T-helper 17 cell (primary cell): ENCODE data around the gene DFFB. TPM values are rescaled to one million over a fixed set of nuclear protein-coding genes. Genes with fewer than 3 reads are reported as not detected.

Experiments
- ATAC-seq: fragments of 150-1000 bp; cut with Tn5 transposase; 2 replicates; pipeline ENCODE4 v1.10.0; 2021; ENCODE audit warnings: mild to moderate bottlenecking, moderate library complexity
- DNase-seq, 3 donors: peaks; one replicate each; pipeline versions ENCODE4 v3.0.0 to v3.0.0-alpha.2; 2020 to 2021
- H3K9me3 ChIP-seq: one replicate; pipeline ENCODE4 v1.7.0; 2013; ENCODE audit warnings: low read length, mild to moderate bottlenecking; ENCODE audit not compliant: control insufficient read depth, poor library complexity, severe bottlenecking
- H3K27ac Mint-ChIP-seq: one replicate; pipeline ENCODE4 v1.8.0; 2022; ENCODE audit warnings: mild to moderate bottlenecking, moderate library complexity, mixed read lengths
- H3K27me3 Mint-ChIP-seq: one replicate; pipeline ENCODE4 v1.8.0; 2022; ENCODE audit warnings: mixed read lengths
- H3K36me3 Mint-ChIP-seq: one replicate; pipeline ENCODE4 v1.8.0; 2022; ENCODE audit warnings: low read depth, mixed read lengths
- H3K4me1 Mint-ChIP-seq: one replicate; pipeline ENCODE4 v1.8.0; 2022; ENCODE audit warnings: mild to moderate bottlenecking, mixed read lengths
- H3K4me3 Mint-ChIP-seq: one replicate; pipeline ENCODE4 v1.8.0; 2022; ENCODE audit warnings: mild to moderate bottlenecking, moderate library complexity, mixed read lengths
- total RNA-seq, 4 donors: library from RNA in 2 of 4; stranded (reverse) in 2 of 4; gene quantifications; one replicate each; pipeline ENCODE4 v1.2.3 and lab custom pipeline; 2022 to 2026

Gene DFFB
- total RNA-seq, 2 donors from 2014 or later: 14.9 to 15.3 TPM

- H3K36me3 Mint-ChIP-seq: peaks cover 23% of the 10 kb centered on the region
Observed at GRCh38 chr1:3820316-3820715, 37.0 kb upstream of the DFFB start.

GRCh38 chr1:3821004-3821403, 36.3 kb upstream of the DFFB start:
- Mint-ChIP-seq H3K27me3 (no peaks in the 10 kb centered on the region), H3K4me1 (peaks cover 11% of the 10 kb centered on the region), H3K4me3 (no peak overlapping the region), H3K27ac (no peak overlapping the region), H3K36me3 (peaks cover 23% of the 10 kb centered on the region)
- ATAC-seq (no peak), DNase-seq (no peak)
- no peaks in the 10 kb centered on the region for H3K9me3 ChIP-seq

More at GRCh38 chr1:3820316-3820715, 37.0 kb upstream of the DFFB start:
- H3K27ac Mint-ChIP-seq: peak overlapping the region; percentile 69
- no peak overlapping the region for H3K4me3 Mint-ChIP-seq
- no peaks in the 10 kb centered on the region for H3K9me3 ChIP-seq
- H3K27me3 Mint-ChIP-seq: no peaks in the 10 kb centered on the region
- ATAC-seq (no peak), DNase-seq (no peak)
- H3K4me1 Mint-ChIP-seq: peaks cover 11% of the 10 kb centered on the region

GRCh38 chr1:3821447-3821846, 35.8 kb upstream of the DFFB start:
- no peak for ATAC-seq
- peaks cover 11% of the 10 kb centered on the region for H3K4me1 Mint-ChIP-seq
- no peak overlapping the region for H3K27ac Mint-ChIP-seq
- no peak for DNase-seq
- H3K4me3 Mint-ChIP-seq: no peak overlapping the region
- H3K9me3 ChIP-seq: no peaks in the 10 kb centered on the region
- H3K27me3 Mint-ChIP-seq: no peaks in the 10 kb centered on the region
- peaks cover 23% of the 10 kb centered on the region for H3K36me3 Mint-ChIP-seq

GRCh38 chr1:3821908-3822307, 35.4 kb upstream of the DFFB start:
- peaks cover 11% of the 10 kb centered on the region for H3K4me1 Mint-ChIP-seq
- no peak for ATAC-seq
- H3K4me3 Mint-ChIP-seq: no peak overlapping the region
- H3K27me3 Mint-ChIP-seq: no peaks in the 10 kb centered on the region
- no peak for DNase-seq
- H3K36me3 Mint-ChIP-seq: peaks cover 23% of the 10 kb centered on the region
- H3K27ac Mint-ChIP-seq: no peak overlapping the region
- H3K9me3 ChIP-seq: no peaks in the 10 kb centered on the region

GRCh38 chr1:3822421-3822820, 34.9 kb upstream of the DFFB start:
- Mint-ChIP-seq H3K4me1 (peaks cover 11% of the 10 kb centered on the region), H3K27me3 (no peaks in the 10 kb centered on the region), H3K4me3 (no peak overlapping the region), H3K36me3 (peaks cover 23% of the 10 kb centered on the region), H3K27ac (no peak overlapping the region)
- H3K9me3 ChIP-seq: no peaks in the 10 kb centered on the region
- ATAC-seq (no peak), DNase-seq (no peak)

GRCh38 chr1:3824650-3825049, 32.6 kb upstream of the DFFB start:
- Mint-ChIP-seq H3K27ac (no peak overlapping the region), H3K4me1 (peaks cover 4% of the 10 kb centered on the region), H3K36me3 (peaks cover 21% of the 10 kb centered on the region), H3K4me3 (no peak overlapping the region), H3K27me3 (no peaks in the 10 kb centered on the region)
- ATAC-seq (no peak), DNase-seq (no peak)
- no peaks in the 10 kb centered on the region for H3K9me3 ChIP-seq

GRCh38 chr1:3825356-3825755, 31.9 kb upstream of the DFFB start:
- DNase-seq: no peak
- H3K9me3 ChIP-seq: no peaks in the 10 kb centered on the region
- no peak overlapping the region for H3K27ac Mint-ChIP-seq
- no peaks in the 10 kb centered on the region for H3K27me3 Mint-ChIP-seq
- H3K36me3 Mint-ChIP-seq: peaks cover 15% of the 10 kb centered on the region
- no peaks in the 10 kb centered on the region for H3K4me1 Mint-ChIP-seq
- no peak overlapping the region for H3K4me3 Mint-ChIP-seq
- no peak for ATAC-seq

- Mint-ChIP-seq H3K27ac (no peak overlapping the region), H3K4me3 (no peak overlapping the region), H3K36me3 (peaks cover 15% of the 10 kb centered on the region), H3K4me1 (no peaks in the 10 kb centered on the region), H3K27me3 (no peaks in the 10 kb centered on the region)
- DNase-seq (no peak), ATAC-seq (no peak)
- H3K9me3 ChIP-seq: no peaks in the 10 kb centered on the region
Observed at GRCh38 chr1:3827813-3828307, 29.4 kb upstream of the DFFB start.

- no peak for DNase-seq
- H3K9me3 ChIP-seq: no peaks in the 10 kb centered on the region
- no peak overlapping the region for H3K4me3 Mint-ChIP-seq
- ATAC-seq: no peak
- peaks cover 14% of the 10 kb centered on the region for H3K36me3 Mint-ChIP-seq
- no peaks in the 10 kb centered on the region for H3K27me3 Mint-ChIP-seq
- no peaks in the 10 kb centered on the region for H3K4me1 Mint-ChIP-seq
- H3K27ac Mint-ChIP-seq: peak overlapping the region; percentile 27
Observed at GRCh38 chr1:3828391-3828790, 28.9 kb upstream of the DFFB start.

- ATAC-seq (no peak), DNase-seq (no peak)
- H3K27me3 Mint-ChIP-seq: no peaks in the 10 kb centered on the region
- no peaks in the 10 kb centered on the region for H3K9me3 ChIP-seq
- H3K36me3 Mint-ChIP-seq: peaks cover 14% of the 10 kb centered on the region
- no peak overlapping the region for H3K4me3 Mint-ChIP-seq
- H3K4me1 Mint-ChIP-seq: no peaks in the 10 kb centered on the region
- no peak overlapping the region for H3K27ac Mint-ChIP-seq
Observed at GRCh38 chr1:3831689-3832088, 25.6 kb upstream of the DFFB start.

- DNase-seq (no peak), ATAC-seq (no peak)
- Mint-ChIP-seq H3K36me3 (peaks cover 15% of the 10 kb centered on the region), H3K27ac (no peak overlapping the region), H3K4me3 (no peak overlapping the region), H3K27me3 (no peaks in the 10 kb centered on the region), H3K4me1 (no peaks in the 10 kb centered on the region)
- peaks cover 3% of the 10 kb centered on the region for H3K9me3 ChIP-seq
Observed at GRCh38 chr1:3834701-3835100, 22.6 kb upstream of the DFFB start.

GRCh38 chr1:3836421-3836820, 20.9 kb upstream of the DFFB start:
- H3K36me3 Mint-ChIP-seq: peaks cover 15% of the 10 kb centered on the region
- no peak overlapping the region for H3K27ac Mint-ChIP-seq

GRCh38 chr1:3837200-3837599, 20.1 kb upstream of the DFFB start:
- H3K36me3 Mint-ChIP-seq: peaks cover 13% of the 10 kb centered on the region
- H3K4me1 Mint-ChIP-seq: no peaks in the 10 kb centered on the region
- no peaks in the 10 kb centered on the region for H3K27me3 Mint-ChIP-seq
- no peak overlapping the region for H3K4me3 Mint-ChIP-seq
- H3K27ac Mint-ChIP-seq: no peak overlapping the region
- DNase-seq (no peak), ATAC-seq (no peak)
- H3K9me3 ChIP-seq: peaks cover 3% of the 10 kb centered on the region

More at GRCh38 chr1:3836421-3836820, 20.9 kb upstream of the DFFB start:
- H3K4me1 Mint-ChIP-seq: no peaks in the 10 kb centered on the region
- no peaks in the 10 kb centered on the region for H3K27me3 Mint-ChIP-seq
- H3K4me3 Mint-ChIP-seq: no peak overlapping the region
- DNase-seq: no peak
- H3K9me3 ChIP-seq: peaks cover 3% of the 10 kb centered on the region
- no peak for ATAC-seq

GRCh38 chr1:3837685-3838084, 19.6 kb upstream of the DFFB start:
- Mint-ChIP-seq H3K27ac (no peak overlapping the region), H3K4me1 (no peaks in the 10 kb centered on the region), H3K27me3 (no peaks in the 10 kb centered on the region), H3K4me3 (no peak overlapping the region), H3K36me3 (peaks cover 12% of the 10 kb centered on the region)
- DNase-seq (no peak), ATAC-seq (no peak)
- peaks cover 3% of the 10 kb centered on the region for H3K9me3 ChIP-seq
